NCI-H526 treated with DMSO at 0.1 percent for 48 hours (cell line): ENCODE results near the gene SNX32.

Experiments used
- DNase-seq: peaks from one replicate; lab custom pipeline; 2025; lab: John Stamatoyannopoulos, UW

SNX32 gene

GRCh38 chr11:65833297-65834030 is at the start of gene SNX32:
TSS of gene SNX32 (plus strand) at chr11:65833963. CDS start at chr11:65834066, 103 bp downstream.
- peak; percentile 90 for DNase-seq

GRCh38 chr11:65785319-65786007 is 48.3 kb upstream of the SNX32 start:
- no peak for DNase-seq

- no peak for DNase-seq
Measured at GRCh38 chr11:65786008-65786785, 47.6 kb upstream of the SNX32 start.

GRCh38 chr11:65786786-65787636 is 46.8 kb upstream of the SNX32 start, which contains the start of gene OVOL1:
TSS of gene OVOL1 (plus strand) at chr11:65787063. CDS start at chr11:65787374, 311 bp downstream.
- DNase-seq: peak; percentile 94

- peak; percentile 75 for DNase-seq
Measured at GRCh38 chr11:65787649-65788622, 45.8 kb upstream of the SNX32 start.

GRCh38 chr11:65788821-65789220 is 44.9 kb upstream of the SNX32 start:
- DNase-seq: no peak

GRCh38 chr11:65789230-65790103 is 44.3 kb upstream of the SNX32 start:
- no peak for DNase-seq

- DNase-seq: no peak
Measured at GRCh38 chr11:65790104-65790901, 43.5 kb upstream of the SNX32 start.

GRCh38 chr11:65790902-65791650 is 42.7 kb upstream of the SNX32 start:
- DNase-seq: no peak

GRCh38 chr11:65791719-65792213 is 42.0 kb upstream of the SNX32 start:
- DNase-seq: no peak

- no peak for DNase-seq
Measured at GRCh38 chr11:65792456-65792855, 41.3 kb upstream of the SNX32 start.

- DNase-seq: peak; percentile 32
Measured at GRCh38 chr11:65793144-65793581, 40.6 kb upstream of the SNX32 start.

- no peak for DNase-seq
Measured at GRCh38 chr11:65793625-65794400, 40.0 kb upstream of the SNX32 start.

GRCh38 chr11:65794570-65795510 is 38.9 kb upstream of the SNX32 start:
- DNase-seq: no peak

- no peak for DNase-seq
Measured at GRCh38 chr11:65796726-65797601, 36.8 kb upstream of the SNX32 start.
